ENCODE results near the gene LSAMP. TPM values are rescaled to one million over a fixed set of nuclear protein-coding genes. Genes with fewer than 3 reads are reported as not detected.

Gene LSAMP
- total RNA-seq, 1 experiment from 2014 or later = not detected

DNA sequence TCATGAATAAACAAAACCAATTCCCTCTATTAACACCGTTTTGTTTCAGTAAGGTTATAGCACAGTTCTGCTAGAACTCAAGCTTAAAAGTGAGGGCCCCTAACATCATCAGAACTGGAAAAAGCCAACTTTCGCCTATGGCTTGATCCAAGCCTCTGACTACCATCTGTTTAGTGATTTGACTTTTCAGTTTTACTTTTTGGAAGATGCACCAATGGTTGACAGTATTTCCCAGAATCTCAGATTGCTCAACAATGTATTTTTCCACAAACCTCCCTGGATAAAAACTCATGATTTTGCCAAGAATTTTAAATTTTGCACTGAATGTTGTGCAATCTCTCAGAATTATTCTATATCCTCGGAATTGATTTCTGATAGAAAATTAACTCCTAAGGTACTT lies 190.7 kb downstream of the LSAMP start:
- H3F3A ChIP-seq (ENCODE audit: insufficient read depth, low read depth) = no peaks in the 10 kb centered on the region
- BruUV-seq (replicated peaks) = no TSS peak
- DNase-seq = no peak
- H3K9me2 ChIP-seq (ENCODE audit: insufficient read depth) = no peaks in the 10 kb centered on the region; the same call in 1 of the 2 replicates
- TF ChIP-seq, protein P1, sequence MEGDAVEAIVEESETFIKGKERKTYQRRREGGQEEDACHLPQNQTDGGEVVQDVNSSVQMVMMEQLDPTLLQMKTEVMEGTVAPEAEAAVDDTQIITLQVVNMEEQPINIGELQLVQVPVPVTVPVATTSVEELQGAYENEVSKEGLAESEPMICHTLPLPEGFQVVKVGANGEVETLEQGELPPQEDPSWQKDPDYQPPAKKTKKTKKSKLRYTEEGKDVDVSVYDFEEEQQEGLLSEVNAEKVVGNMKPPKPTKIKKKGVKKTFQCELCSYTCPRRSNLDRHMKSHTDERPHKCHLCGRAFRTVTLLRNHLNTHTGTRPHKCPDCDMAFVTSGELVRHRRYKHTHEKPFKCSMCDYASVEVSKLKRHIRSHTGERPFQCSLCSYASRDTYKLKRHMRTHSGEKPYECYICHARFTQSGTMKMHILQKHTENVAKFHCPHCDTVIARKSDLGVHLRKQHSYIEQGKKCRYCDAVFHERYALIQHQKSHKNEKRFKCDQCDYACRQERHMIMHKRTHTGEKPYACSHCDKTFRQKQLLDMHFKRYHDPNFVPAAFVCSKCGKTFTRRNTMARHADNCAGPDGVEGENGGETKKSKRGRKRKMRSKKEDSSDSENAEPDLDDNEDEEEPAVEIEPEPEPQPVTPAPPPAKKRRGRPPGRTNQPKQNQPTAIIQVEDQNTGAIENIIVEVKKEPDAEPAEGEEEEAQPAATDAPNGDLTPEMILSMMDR (conservative IDR thresholded peaks at IDR 0.05) = no peak
- no peak for TF ChIP-seq EZH2 (IDR thresholded peaks at IDR 0.05; ENCODE audit: low read depth)
- no peaks in the 10 kb centered on the region for H4K20me1 ChIP-seq (ENCODE audit: insufficient read depth)
- H3K4me1 ChIP-seq (replicated peaks; ENCODE audit: insufficient read depth) = no peaks in the 10 kb centered on the region
- H3K79me2 ChIP-seq (ENCODE audit: low read depth) = no peaks in the 10 kb centered on the region
- no peak overlapping the region for H3K4me3 ChIP-seq
- H3K9me3 ChIP-seq (ENCODE audit: insufficient read depth, low read depth) = no peaks in the 10 kb centered on the region
- no peak overlapping the region for H3K27ac ChIP-seq
- intact Hi-C loops (cut with micrococcal nuclease; ENCODE audit: unreplicated experiment) = loop anchor here (5.0 kb wide), 1 partner anchor 68 kb away; no protein-coding TSS in a partner anchor
- H3K4me2 ChIP-seq = no peak overlapping the region
- ChIA-PET POLR2A (ENCODE audit: unreplicated experiment) (no interaction called here), CTCF (no interaction called here)
- no peaks in the 10 kb centered on the region for H3K36me3 ChIP-seq (ENCODE audit: low read depth)
- no peak overlapping the region for H2AFZ ChIP-seq
- no peaks in the 10 kb centered on the region for H3K27me3 ChIP-seq (ENCODE audit: insufficient read depth, low read depth)

DNA sequence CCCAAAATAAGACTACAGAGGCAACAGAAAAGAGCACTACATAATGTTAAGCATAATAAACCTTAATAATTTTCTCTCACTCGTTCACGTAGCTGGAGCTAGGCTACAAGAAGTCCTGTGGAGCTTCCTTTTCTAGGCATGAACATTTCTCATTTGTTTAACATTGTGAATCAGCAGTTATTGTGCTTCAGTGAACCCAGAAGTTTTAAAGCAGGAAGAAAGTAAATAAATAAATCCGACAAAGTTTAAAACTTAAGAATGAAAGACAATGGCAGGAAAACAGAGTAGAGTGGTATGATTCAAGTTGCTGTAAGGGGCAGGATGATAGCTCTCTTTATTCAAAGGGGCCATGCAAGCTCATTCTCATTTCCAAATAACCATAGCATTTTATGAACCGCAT lies 191.8 kb downstream of the LSAMP start:
- Histone ChIP-seq H3F3A (ENCODE audit: insufficient read depth, low read depth) (no peaks in the 10 kb centered on the region), H3K4me1 (replicated peaks; ENCODE audit: insufficient read depth) (no peaks in the 10 kb centered on the region), H3K4me2 (no peak overlapping the region), H3K9me2 (ENCODE audit: insufficient read depth) (no peaks in the 10 kb centered on the region; the same call in 1 of the 2 replicates), H2AFZ (no peak overlapping the region), H3K27me3 (ENCODE audit: insufficient read depth, low read depth) (no peaks in the 10 kb centered on the region), H3K36me3 (ENCODE audit: low read depth) (no peaks in the 10 kb centered on the region), H3K9me3 (ENCODE audit: insufficient read depth, low read depth) (no peaks in the 10 kb centered on the region), H4K20me1 (ENCODE audit: insufficient read depth) (no peaks in the 10 kb centered on the region), H3K27ac (no peak overlapping the region), H3K4me3 (no peak overlapping the region), H3K79me2 (ENCODE audit: low read depth) (no peaks in the 10 kb centered on the region)
- ChIA-PET POLR2A (ENCODE audit: unreplicated experiment) (no interaction called here), CTCF (interaction anchor here (0.6 kb wide), 1 partner anchor 14 kb away, joined by 3 read pairs; no protein-coding TSS in a partner anchor)
- intact Hi-C loops (cut with micrococcal nuclease; ENCODE audit: unreplicated experiment) = loop anchor here (5.0 kb wide), 1 partner anchor 69 kb away; no protein-coding TSS in a partner anchor
- BruUV-seq (replicated peaks) = no TSS peak
- DNase-seq = no peak
- no peak for TF ChIP-seq EZH2 (IDR thresholded peaks at IDR 0.05; ENCODE audit: low read depth)
- TF ChIP-seq, protein P1 (conservative IDR thresholded peaks at IDR 0.05) = no peak

DNA sequence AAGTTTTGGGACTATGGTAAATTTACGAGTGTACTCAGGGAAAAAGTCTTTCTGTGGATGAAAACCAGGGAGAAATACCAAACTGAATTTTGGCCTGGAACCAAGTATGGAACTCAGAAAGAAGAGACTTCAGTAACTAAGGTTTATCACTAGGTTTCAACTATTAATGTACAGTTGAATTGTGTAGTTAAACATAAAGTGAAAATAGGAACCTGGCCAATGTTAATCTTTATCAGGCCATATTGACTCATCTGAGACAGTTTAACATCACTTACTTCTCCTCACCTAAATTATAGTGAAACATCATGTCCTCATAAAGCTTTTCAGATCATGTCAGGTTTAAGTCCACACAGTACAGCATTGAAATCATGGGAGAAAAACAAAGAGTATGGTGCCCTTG lies 197.7 kb downstream of the LSAMP start:
- Histone ChIP-seq H2AFZ (no peak overlapping the region), H3K27me3 (ENCODE audit: insufficient read depth, low read depth) (no peaks in the 10 kb centered on the region), H4K20me1 (ENCODE audit: insufficient read depth) (no peaks in the 10 kb centered on the region), H3K4me3 (no peak overlapping the region), H3K4me1 (replicated peaks; ENCODE audit: insufficient read depth) (no peaks in the 10 kb centered on the region), H3K27ac (no peak overlapping the region), H3K9me2 (ENCODE audit: insufficient read depth) (no peaks in the 10 kb centered on the region), H3F3A (ENCODE audit: insufficient read depth, low read depth) (no peaks in the 10 kb centered on the region), H3K9me3 (ENCODE audit: insufficient read depth, low read depth) (no peaks in the 10 kb centered on the region), H3K4me2 (no peak overlapping the region), H3K79me2 (ENCODE audit: low read depth) (no peaks in the 10 kb centered on the region), H3K36me3 (ENCODE audit: low read depth) (no peaks in the 10 kb centered on the region)
- ChIA-PET POLR2A (ENCODE audit: unreplicated experiment) (no interaction called here), CTCF (no interaction called here)
- no peak for DNase-seq
- TF ChIP-seq EZH2 (IDR thresholded peaks at IDR 0.05; ENCODE audit: low read depth) = no peak
- TF ChIP-seq, protein P1 (conservative IDR thresholded peaks at IDR 0.05) = no peak
- BruUV-seq (replicated peaks) = no TSS peak
- intact Hi-C loops (cut with micrococcal nuclease; ENCODE audit: unreplicated experiment) = no loop called here

All from PC-9 (cell line).